SH-SY5Y (cell line): ENCODE results near the gene HDAC10.

Source experiments
- GATA2 ChIP-seq: IDR thresholded peaks from 2 replicates; pipeline ENCODE4 v1.6.1; 2011; ENCODE audit warnings: mild to moderate bottlenecking, low read depth, low read length
- GATA3 ChIP-seq: IDR thresholded peaks from 2 replicates; pipeline ENCODE4 v1.6.1; 2011; ENCODE audit warnings: low read depth, mild to moderate bottlenecking, low read length, moderate library complexity

Gene HDAC10

GRCh38 chr22:50248196-50249081 is 2.6 kb downstream of the HDAC10 start:
- TF ChIP-seq GATA2 (no peak), GATA3 (no peak)

GRCh38 chr22:50247748-50248147 is 3.3 kb downstream of the HDAC10 start:
- no peak for TF ChIP-seq GATA3
- no peak for TF ChIP-seq GATA2

GRCh38 chr22:50246242-50247175 is 4.6 kb downstream of the HDAC10 start:
- TF ChIP-seq GATA3 (no peak), GATA2 (no peak)

GRCh38 chr22:50245214-50246072 is 5.6 kb downstream of the HDAC10 start:
- no peak for TF ChIP-seq GATA2
- TF ChIP-seq GATA3: no peak

- TF ChIP-seq GATA2: no peak
- TF ChIP-seq GATA3: no peak
These were observed 6.4 kb downstream of the HDAC10 start, which contains the start of gene TUBGCP6 for GRCh38 chr22:50244420-50245213. TUBGCP6 (minus strand) TSS chr22:50245023; CDS start chr22:50244459, 564 bp downstream.

- TF ChIP-seq GATA2: no peak
- no peak for TF ChIP-seq GATA3
These were observed 7.2 kb downstream of the HDAC10 start for GRCh38 chr22:50243685-50244419.

- no peak for TF ChIP-seq GATA2
- TF ChIP-seq GATA3: no peak
These were observed 8.6 kb downstream of the HDAC10 start for GRCh38 chr22:50242406-50242949.

- TF ChIP-seq GATA2 (no peak), GATA3 (no peak)
These were observed 12.3 kb downstream of the HDAC10 start for GRCh38 chr22:50238755-50239154.

GRCh38 chr22:50236731-50237409 is 14.2 kb downstream of the HDAC10 start:
- TF ChIP-seq GATA3 (no peak), GATA2 (no peak)

- no peak for TF ChIP-seq GATA3
- no peak for TF ChIP-seq GATA2
These were observed 17.8 kb downstream of the HDAC10 start for GRCh38 chr22:50233223-50233622.

- no peak for TF ChIP-seq GATA3
- TF ChIP-seq GATA2: no peak
These were observed 18.4 kb downstream of the HDAC10 start for GRCh38 chr22:50232481-50233151.
